GM13976 (cell line): ENCODE data around the gene GNAQ.

Source experiments
- DNase-seq: peaks from one replicate; pipeline ENCODE4 v3.0.0; 2012; ENCODE audit warnings: low spot score
- CTCF ChIP-seq: IDR thresholded peaks from 2 replicates; pipeline ENCODE4 v1.5.1; 2012; ENCODE audit warnings: borderline replicate concordance, mild to moderate bottlenecking; ENCODE audit not compliant: insufficient read depth; ENCODE audit errors: extremely low read depth, missing control alignments, control extremely low read depth
- in situ Hi-C: fragments of 300-500 bp; cut with MboI; formaldehyde crosslinking; loops from one replicate; pipeline ENCODE4 v1.12.0; 2022; ENCODE audit warnings: low sequenced_read_pairs, mixed read lengths, inconsistent platforms; ENCODE audit not compliant: unreplicated experiment

The GNAQ gene

GRCh38 chr9:77954013-77954665 is 77.5 kb downstream of the GNAQ start:
- DNase-seq: no peak
- no peak for TF ChIP-seq CTCF
- in situ Hi-C loops: no loop called here

- no peak for DNase-seq
- TF ChIP-seq CTCF: no peak
- in situ Hi-C loops: no loop called here
Observed at GRCh38 chr9:77953590-77953989, 78.0 kb downstream of the GNAQ start.

- no peak for TF ChIP-seq CTCF
- DNase-seq: no peak
- in situ Hi-C loops: no loop called here
Observed at GRCh38 chr9:77952635-77953328, 78.8 kb downstream of the GNAQ start.

GRCh38 chr9:77951369-77951768 is 80.2 kb downstream of the GNAQ start:
- DNase-seq: no peak
- no peak for TF ChIP-seq CTCF
- in situ Hi-C loops: no loop called here

GRCh38 chr9:77949751-77950436 is 81.7 kb downstream of the GNAQ start:
- TF ChIP-seq CTCF: no peak
- DNase-seq: no peak
- in situ Hi-C loops: no loop called here

GRCh38 chr9:77947651-77948050 is 84.0 kb downstream of the GNAQ start:
- TF ChIP-seq CTCF: no peak
- in situ Hi-C loops: no loop called here
- DNase-seq: no peak
